H1 (cell line): Measurements from ENCODE around the gene RPS6KC1. TPM values are rescaled to one million over a fixed set of nuclear protein-coding genes. Genes with fewer than 3 reads are reported as not detected.

Experiments
- ASH2L ChIP-seq: fragments of 200-600, 300-600 bp; sonication (generic); IDR thresholded peaks from one replicate; pipeline ENCODE4 v1.7.1; 2017; ENCODE audit warnings: low read length
- ATF2 ChIP-seq: IDR thresholded peaks from 2 replicates; pipeline ENCODE4 v1.6.1; 2012; ENCODE audit warnings: low read length, inconsistent platforms
- BRCA1 ChIP-seq: IDR thresholded peaks from 2 replicates; pipeline ENCODE4 v1.6.1; 2012; ENCODE audit warnings: low read depth, low read length, improper control_type of control experiment
- CBX5 ChIP-seq: fragments of 300-800, 300-1000 bp; sonication (generic); IDR thresholded peaks from 2 replicates; pipeline ENCODE4 v1.7.1; 2016; ENCODE audit warnings: antibody characterized with exemption, low read length, low read depth
- CHD2 ChIP-seq: IDR thresholded peaks from 2 replicates; pipeline ENCODE4 v1.6.1; 2012; ENCODE audit warnings: low read length, improper control_type of control experiment
- CTBP2 ChIP-seq: IDR thresholded peaks from 2 replicates; pipeline ENCODE4 v1.7.0; 2011; ENCODE audit warnings: borderline replicate concordance, mild to moderate bottlenecking, moderate library complexity, mixed read lengths, low read length; ENCODE audit not compliant: insufficient read depth, insufficient read length
- GABPA ChIP-seq: IDR thresholded peaks from 2 replicates; pipeline ENCODE4 v1.6.1; 2011; ENCODE audit warnings: mild to moderate bottlenecking, low read length, moderate library complexity, borderline replicate concordance; ENCODE audit not compliant: insufficient read depth
- JUND ChIP-seq: IDR thresholded peaks from 2 replicates; pipeline ENCODE4 v1.6.1; 2011; ENCODE audit warnings: mild to moderate bottlenecking, improper control_type of control experiment, low read length
- KDM5A ChIP-seq: fragments of 200-600 bp; IDR thresholded peaks from 2 replicates; pipeline ENCODE4 v1.7.1; 2012; ENCODE audit warnings: mild to moderate bottlenecking, low read length, inconsistent platforms, mixed read lengths
- MAFK ChIP-seq: IDR thresholded peaks from 2 replicates; pipeline ENCODE4 v1.6.1; 2012; ENCODE audit warnings: low read depth, mild to moderate bottlenecking, improper control_type of control experiment, low read length
- MAX ChIP-seq: IDR thresholded peaks from 2 replicates; pipeline ENCODE4 v1.6.1; 2012; ENCODE audit warnings: inconsistent platforms
- NANOG ChIP-seq: IDR thresholded peaks from 2 replicates; pipeline ENCODE4 v1.6.1; 2011; ENCODE audit warnings: low read length, low read depth, mild to moderate bottlenecking, inconsistent platforms; ENCODE audit not compliant: insufficient read depth, poor library complexity, severe bottlenecking
- NRF1 ChIP-seq: IDR thresholded peaks from 2 replicates; pipeline ENCODE4 v1.6.1; 2011; ENCODE audit warnings: mild to moderate bottlenecking, low read depth, low read length, improper control_type of control experiment
- POLR2A ChIP-seq, 2 experiments: IDR thresholded peaks; 1 replicate in 1 of 2; 2 replicates in 1 of 2; pipeline ENCODE4 v1.6.1; 2011; ENCODE audit warnings: low read depth in 2 of 2, low read length in 2 of 2, mild to moderate bottlenecking in 2 of 2; ENCODE audit errors: control extremely low read depth in 1 of 2
- POLR2AphosphoS5 ChIP-seq: IDR thresholded peaks from 2 replicates; pipeline ENCODE4 v1.6.1; 2011; ENCODE audit warnings: low read depth, low read length
- SIN3A ChIP-seq, 2 experiments: IDR thresholded peaks in 1 of 2; conservative IDR thresholded peaks in 1 of 2; 2 replicates each; pipeline ENCODE4 v1.6.1; 2011 to 2012; ENCODE audit warnings: low read length in 2 of 2, improper control_type of control experiment in 1 of 2, low read depth in 1 of 2, mild to moderate bottlenecking in 1 of 2
- SIX5 ChIP-seq: IDR thresholded peaks from 2 replicates; pipeline ENCODE4 v1.6.1; 2011; ENCODE audit warnings: mild to moderate bottlenecking, low read depth, low read length
- TAF7 ChIP-seq: optimal IDR thresholded peaks from 2 replicates; pipeline ENCODE3; 2011; ENCODE audit warnings: low read depth, mild to moderate bottlenecking, inconsistent platforms, low read length, moderate library complexity, borderline replicate concordance
- TBP ChIP-seq: IDR thresholded peaks from 2 replicates; pipeline ENCODE4 v1.6.1; 2011; ENCODE audit warnings: low read depth, low read length, improper control_type of control experiment
- YY1 ChIP-seq: IDR thresholded peaks from 2 replicates; pipeline ENCODE4 v1.6.1; 2011; ENCODE audit warnings: low read depth, mild to moderate bottlenecking, low read length
- ZNF274 ChIP-seq: IDR thresholded peaks from 2 replicates; pipeline ENCODE4 v1.7.0; 2012; ENCODE audit warnings: low read length, borderline replicate concordance; ENCODE audit errors: extremely low read depth
- polyA plus RNA-seq, 7 experiments: library from polyadenylated mRNA; depleted of rRNA in 3 of 7; stranded (reverse) in 5 of 7; unstranded in 2 of 7; fragments of >200 nt in 5 of 7; fragments of 200-250 nt in 2 of 7; gene quantifications; 1 replicate in 5 of 7; 2 replicates in 1 of 7; 4 replicates in 1 of 7; pipeline versions ENCODE4 v1.2.1 to v1.2.3, GENCODE V29; 2011 to 2013; ENCODE audit warnings: missing spikeins in 2 of 7, mixed read lengths in 2 of 7
- total RNA-seq: library from RNA; stranded (reverse); fragmentation: NEBNext Ultra II Directional; extraction: Animal tissue kit (Norgen Biotek cat#: 25700); gene quantifications from 2 replicates; pipeline ENCODE4 v1.2.1, GENCODE V29; 2021

The RPS6KC1 gene
- total and polyA plus RNA-seq, 2 of the 8 experiments (the other 6 are each of a cell fraction or from before 2014, with no cell fraction given), result 4.9 to 17.6 TPM

DNA sequence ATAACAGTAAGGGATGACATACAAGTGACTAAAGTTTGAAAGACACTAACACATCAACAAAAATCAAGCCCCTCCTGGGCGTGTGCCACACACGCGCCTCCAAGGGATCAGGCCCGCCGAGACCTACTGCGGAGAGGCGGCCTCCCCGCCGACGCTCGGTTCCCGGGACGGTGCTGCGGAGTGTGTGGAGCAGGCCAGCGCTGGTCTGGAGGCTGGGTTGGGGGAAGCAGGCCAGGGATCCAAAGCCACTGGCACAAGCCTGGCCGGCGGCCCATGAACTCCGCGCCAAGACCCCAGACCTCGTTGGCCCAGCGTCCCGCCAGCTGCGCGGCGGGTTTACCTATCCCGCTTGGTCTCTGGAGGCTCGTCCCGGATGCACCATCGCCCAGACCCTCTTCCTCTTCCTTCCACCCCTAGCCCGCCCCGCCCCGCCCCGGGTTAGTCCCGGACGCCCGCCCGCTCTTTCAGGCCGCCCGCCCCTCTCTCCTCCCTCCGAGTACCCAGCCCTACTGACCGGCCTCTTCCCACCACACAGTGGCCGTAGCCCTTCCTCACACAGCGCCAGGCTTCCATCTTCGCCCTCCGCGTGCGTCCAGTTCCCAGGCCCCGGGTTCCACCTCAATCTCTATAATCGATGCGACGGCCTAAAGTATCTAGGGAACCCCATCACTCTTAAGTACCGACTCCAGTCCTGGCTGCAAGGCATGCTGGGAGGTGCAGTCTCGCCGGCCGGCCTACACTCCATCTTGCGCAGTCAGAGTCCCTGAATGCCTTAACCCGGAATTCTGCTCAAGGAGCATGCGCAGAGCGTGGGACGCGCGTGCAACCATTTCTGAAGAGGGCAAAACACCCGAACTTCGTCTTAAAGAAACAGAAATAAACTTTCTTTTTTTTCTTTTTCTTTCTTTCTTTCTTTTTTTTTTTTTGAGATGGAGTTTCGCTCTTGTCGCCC, 35.7 kb upstream of the RPS6KC1 start, which contains the start of gene ANGEL2 (continued):
- TF ChIP-seq NRF1, result peak; percentile 93
- no peak for TF ChIP-seq JUND
- TF ChIP-seq BRCA1, result no peak
- TF ChIP-seq NANOG, result peak; percentile 65
- peak; percentile 80 for TF ChIP-seq TBP
- TF ChIP-seq POLR2AphosphoS5, result peak; percentile 80
- peak; percentile 84 for TF ChIP-seq ASH2L
- 0 out of 2 replicates have a peak, but pooled peaks have one; percentile 9 for TF ChIP-seq KDM5A
- TF ChIP-seq SIX5, result peak; percentile 41; the same call in 1 of the 2 replicates
- TF ChIP-seq ZNF274, result no peak
- no peak for TF ChIP-seq CBX5
- no peak for TF ChIP-seq ATF2
- peak in 1 of 2 experiments; percentile 82; a peak in 1 of 4 replicates for TF ChIP-seq SIN3A (conservative IDR thresholded peaks at IDR 0.05 in 1 of 2, IDR thresholded peaks at IDR 0.05 in 1 of 2; ENCODE audit: low read depth in 1 of 2, low read length in 2 of 2)
- no peak for TF ChIP-seq CTBP2
- TF ChIP-seq YY1, result peak; percentile 98
- no peak for TF ChIP-seq CHD2
- TF ChIP-seq GABPA, result no peak
- no peak for TF ChIP-seq MAFK
- peak in 1 of 2 experiments; percentile 96; a peak in 2 of 3 replicates for TF ChIP-seq POLR2A (IDR thresholded peaks at IDR 0.05; ENCODE audit: control extremely low read depth in 1 of 2, low read depth in 2 of 2, low read length in 2 of 2)
- TF ChIP-seq MAX, result peak; percentile 59; the same call in 1 of the 2 replicates
- peak; percentile 73 for TF ChIP-seq TAF7
